CD4-positive, alpha-beta T cell (primary cell): ENCODE results near the gene TLR4. TPM values are rescaled to one million over a fixed set of nuclear protein-coding genes. Genes with fewer than 3 reads are reported as not detected.

Experiments
- ATAC-seq: fragments of 200-7000 bp; cut with Tn5 transposase; one replicate; pipeline ENCODE4 v1.10.0; 2022; ENCODE audit warnings: mild to moderate bottlenecking; ENCODE audit not compliant: poor library complexity
- CTCF ChIA-PET: fragments of 350-600 bp; sonication (Branson Sonifier 250); formaldehyde crosslinking; loops from one replicate; lab custom pipeline; 2021; ENCODE audit warnings: antibody characterized with exemption, inconsistent platforms; lab: Charles Lee
- POLR2A ChIA-PET: fragments of 350-600 bp; sonication (Branson Sonifier 250); formaldehyde crosslinking; loops from one replicate; lab custom pipeline; 2021; ENCODE audit warnings: antibody characterized with exemption, inconsistent platforms; lab: Charles Lee
- DNase-seq, 14 experiments: peaks; one replicate each; pipeline ENCODE4 v3.0.0-alpha.2; 2013 to 2020; ENCODE audit warnings: mixed read lengths in 2 of 14
- H3K27ac ChIP-seq, 2 donors: one replicate each; pipeline versions ENCODE4 v1.5.1 to v1.7.0; 2013; ENCODE audit warnings: low read length in 2 of 2, low read depth in 1 of 2, mild to moderate bottlenecking in 1 of 2
- H3K27me3 ChIP-seq, 2 experiments: 1 replicate in 1 of 2; 2 replicates in 1 of 2; pipeline versions ENCODE4 v1.6.1 to v1.7.0; 2013; ENCODE audit warnings: low read length in 2 of 2, control low read depth in 1 of 2, mild to moderate bottlenecking in 1 of 2, moderate library complexity in 1 of 2; ENCODE audit not compliant: insufficient read depth in 2 of 2, control insufficient read depth in 1 of 2
- H3K36me3 ChIP-seq: one replicate; pipeline ENCODE4 v1.6.1; 2013; ENCODE audit warnings: low read length, control low read depth; ENCODE audit not compliant: insufficient read depth
- H3K4me1 ChIP-seq: one replicate; pipeline ENCODE4 v1.6.1; 2013; ENCODE audit warnings: low read length, control low read depth; ENCODE audit not compliant: insufficient read depth
- H3K4me3 ChIP-seq: one replicate; pipeline ENCODE4 v1.5.1; 2013; ENCODE audit warnings: mild to moderate bottlenecking, low read length, moderate library complexity
- H3K9me3 ChIP-seq, 2 experiments: 1 replicate in 1 of 2; 2 replicates in 1 of 2; pipeline versions ENCODE4 v1.6.1 to v1.7.0; 2013; ENCODE audit warnings: low read length in 2 of 2, mild to moderate bottlenecking in 2 of 2, control low read depth in 1 of 2, moderate library complexity in 1 of 2; ENCODE audit not compliant: control insufficient read depth in 1 of 2, insufficient read depth in 1 of 2
- H3K27ac Mint-ChIP-seq: one replicate; pipeline ENCODE4 v1.8.0; 2020; ENCODE audit warnings: mixed read lengths
- H3K27me3 Mint-ChIP-seq: one replicate; pipeline ENCODE4 v1.8.0; 2021; ENCODE audit warnings: mixed read lengths
- H3K36me3 Mint-ChIP-seq: one replicate; pipeline ENCODE4 v1.8.0; 2021; ENCODE audit warnings: low read depth, mixed read lengths
- H3K4me1 Mint-ChIP-seq: one replicate; pipeline ENCODE4 v1.8.0; 2021; ENCODE audit warnings: low read depth, mixed read lengths
- H3K4me3 Mint-ChIP-seq: one replicate; pipeline ENCODE4 v1.8.0; 2020; ENCODE audit warnings: mild to moderate bottlenecking, mixed read lengths
- H3K9me3 Mint-ChIP-seq: one replicate; pipeline ENCODE4 v1.8.0; 2020; ENCODE audit warnings: mixed read lengths
- CTCF ChIP-seq: fragments of 200-600 bp; IDR thresholded peaks from one replicate; pipeline ENCODE4 v1.8.0; 2022; ENCODE audit warnings: antibody characterized with exemption, mild to moderate bottlenecking
- intact Hi-C, 2 experiments: fragments of 100-400 bp; cut with DNase I in 1 of 2; cut with micrococcal nuclease in 1 of 2; formaldehyde crosslinking; loops; one replicate each; pipeline versions ENCODE4 v1.15.1 to v1.9.0; 2023 to 2025; cut with DNase I, micrococcal nuclease
- total RNA-seq, 174 experiments: library from RNA in 2 of 174; stranded (reverse) in 2 of 174; gene quantifications; one replicate each; pipeline ENCODE4 v1.2.3 and lab custom pipeline; 2021 to 2026

Gene TLR4
- total RNA-seq, 2 experiments from 2014 or later: 0.34 to 0.44 TPM

- ATAC-seq: no peak
- Histone ChIP-seq H3K36me3 (no peaks in the 10 kb centered on the region), H3K9me3 (no peaks in the 10 kb centered on the region), H3K4me3 (no peak overlapping the region), H3K27me3 (no peaks in the 10 kb centered on the region), H3K27ac (no peak overlapping the region), H3K4me1 (no peaks in the 10 kb centered on the region)
- Mint-ChIP-seq H3K27me3 (no peaks in the 10 kb centered on the region), H3K4me3 (no peak overlapping the region), H3K36me3 (no peaks in the 10 kb centered on the region), H3K4me1 (no peaks in the 10 kb centered on the region), H3K27ac (no peak overlapping the region), H3K9me3 (no peaks in the 10 kb centered on the region)
- DNase-seq: no peak
- CTCF ChIA-PET: no interaction called here
- POLR2A ChIA-PET: no interaction called here
- no peak for TF ChIP-seq CTCF
- intact Hi-C loops: no loop called here
Observed at GRCh38 chr9:117679416-117679815, 24.8 kb upstream of the TLR4 start.

DNA sequence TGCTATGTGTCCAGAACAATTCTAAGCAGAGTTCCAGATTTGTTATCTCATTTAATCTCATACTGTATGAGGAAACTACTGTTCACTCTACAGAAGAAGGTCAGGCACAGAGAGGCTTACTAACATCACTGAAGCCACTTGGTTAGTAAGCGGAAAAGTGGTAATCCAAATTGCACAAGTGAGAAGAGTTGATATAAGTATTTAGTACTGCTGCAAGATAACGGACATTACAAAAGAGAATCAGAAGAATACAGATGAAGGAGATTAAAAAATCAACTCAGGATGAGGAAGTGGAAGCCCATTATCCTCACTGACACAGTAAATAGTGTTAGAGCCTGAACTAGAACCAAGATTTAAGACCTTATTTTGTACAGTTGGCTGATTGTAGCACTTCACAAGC, 22.3 kb upstream of the TLR4 start:
- Histone ChIP-seq H3K9me3 (no peaks in the 10 kb centered on the region), H3K27me3 (no peaks in the 10 kb centered on the region), H3K4me1 (no peaks in the 10 kb centered on the region), H3K4me3 (no peak overlapping the region), H3K27ac (no peak overlapping the region), H3K36me3 (no peaks in the 10 kb centered on the region)
- Mint-ChIP-seq H3K9me3 (no peaks in the 10 kb centered on the region), H3K4me3 (no peak overlapping the region), H3K4me1 (no peaks in the 10 kb centered on the region), H3K27me3 (no peaks in the 10 kb centered on the region), H3K27ac (no peak overlapping the region), H3K36me3 (no peaks in the 10 kb centered on the region)
- no peak for DNase-seq
- intact Hi-C loops: no loop called here
- ChIA-PET POLR2A (no interaction called here), CTCF (no interaction called here)
- TF ChIP-seq CTCF: no peak
- ATAC-seq: no peak

GRCh38 chr9:117682955-117683710, 21.1 kb upstream of the TLR4 start:
- intact Hi-C loops: no loop called here

More at GRCh38 chr9:117682955-117683710, 21.1 kb upstream of the TLR4 start:
- Histone ChIP-seq H3K4me3 (no peak overlapping the region), H3K4me1 (no peaks in the 10 kb centered on the region), H3K27me3 (no peaks in the 10 kb centered on the region), H3K27ac (no peak overlapping the region), H3K36me3 (no peaks in the 10 kb centered on the region), H3K9me3 (no peaks in the 10 kb centered on the region)
- H3K27ac Mint-ChIP-seq: no peak overlapping the region
- no peaks in the 10 kb centered on the region for H3K4me1 Mint-ChIP-seq
- H3K4me3 Mint-ChIP-seq: no peak overlapping the region
- ATAC-seq: no peak
- H3K9me3 Mint-ChIP-seq: no peaks in the 10 kb centered on the region
- H3K27me3 Mint-ChIP-seq: no peaks in the 10 kb centered on the region
- TF ChIP-seq CTCF: no peak
- ChIA-PET CTCF (no interaction called here), POLR2A (no interaction called here)
- DNase-seq: no peak
- no peaks in the 10 kb centered on the region for H3K36me3 Mint-ChIP-seq
